Nephron (organoid): ENCODE measurements around the gene DDX52.

Experiments
- H3K27ac Mint-ChIP-seq, 3 experiments: 2 replicates each; pipeline ENCODE4 v1.8.0; 2020; ENCODE audit warnings: mixed read lengths in 3 of 3, mild to moderate bottlenecking in 2 of 3, moderate library complexity in 1 of 3
- H3K27me3 Mint-ChIP-seq: 2 replicates; pipeline ENCODE4 v1.8.0; 2021; ENCODE audit warnings: low read depth, mild to moderate bottlenecking, moderate library complexity, mixed read lengths
- H3K36me3 Mint-ChIP-seq: 2 replicates; pipeline ENCODE4 v1.8.0; 2020; ENCODE audit warnings: low read depth, mixed read lengths
- H3K4me1 Mint-ChIP-seq: 2 replicates; pipeline ENCODE4 v1.8.0; 2020; ENCODE audit warnings: mixed read lengths
- H3K4me3 Mint-ChIP-seq, 3 experiments: 2 replicates each; pipeline ENCODE4 v1.8.0; 2020; ENCODE audit warnings: mild to moderate bottlenecking in 3 of 3, mixed read lengths in 3 of 3, moderate library complexity in 2 of 3
- H3K9me3 Mint-ChIP-seq: 2 replicates; pipeline ENCODE4 v1.8.0; 2020; ENCODE audit warnings: mixed read lengths
- CTCF ChIP-seq, 3 experiments: fragments of 200-600 bp; sonication (generic); IDR thresholded peaks; one replicate each; pipeline ENCODE4 v1.5.0; 2021; ENCODE audit warnings: antibody characterized with exemption in 3 of 3; ENCODE audit not compliant: unreplicated experiment in 3 of 3

The DDX52 gene

DNA sequence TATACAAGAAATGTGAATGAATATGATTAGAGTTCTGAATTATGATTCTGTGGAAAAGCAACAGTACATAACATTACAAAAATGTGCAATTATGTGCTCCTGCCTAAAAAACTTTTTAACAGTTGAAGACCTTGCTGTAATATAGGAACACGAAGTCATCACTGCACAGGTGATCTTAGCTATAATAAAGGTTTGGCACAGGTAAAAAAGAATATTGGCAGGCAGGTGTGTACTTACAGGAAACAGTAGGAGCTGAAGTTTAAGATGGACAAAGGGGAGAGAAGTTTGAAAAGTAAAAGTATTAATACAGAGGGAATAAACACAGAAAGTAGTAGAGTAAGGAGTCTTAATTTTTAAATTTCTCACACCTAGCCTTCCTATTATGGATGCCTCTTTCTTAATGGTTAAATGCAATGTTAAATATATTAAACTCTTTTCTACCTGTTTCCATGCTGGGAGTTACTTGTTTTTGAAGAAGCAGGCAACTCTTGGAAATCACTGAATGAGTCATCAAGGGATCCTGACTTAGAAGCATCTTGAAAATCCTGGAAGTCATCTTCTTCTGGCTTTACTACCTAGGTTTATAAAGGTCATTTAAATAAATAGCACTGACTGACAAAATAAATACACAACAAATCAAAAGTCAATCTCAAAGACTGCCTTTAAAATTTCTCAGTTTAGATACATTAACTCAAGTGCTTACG lies 74.7 kb downstream of the DDX52 start:
- no peaks in the 10 kb centered on the region for H3K4me1 Mint-ChIP-seq
- peaks cover 72% of the 10 kb centered on the region for H3K36me3 Mint-ChIP-seq
- peaks cover 3% of the 10 kb centered on the region for H3K9me3 Mint-ChIP-seq
- H3K4me3 Mint-ChIP-seq, result no peak overlapping the region
- no peaks in the 10 kb centered on the region for H3K27me3 Mint-ChIP-seq
- no peak for TF ChIP-seq CTCF (IDR thresholded peaks at IDR 0.05; ENCODE audit: unreplicated experiment in 3 of 3)
- no peak overlapping the region for H3K27ac Mint-ChIP-seq

- no peaks in the 10 kb centered on the region for H3K27me3 Mint-ChIP-seq
- H3K36me3 Mint-ChIP-seq, result peaks cover 64% of the 10 kb centered on the region
- no peaks in the 10 kb centered on the region for H3K4me1 Mint-ChIP-seq
- no peak overlapping the region for H3K27ac Mint-ChIP-seq
- no peak overlapping the region for H3K4me3 Mint-ChIP-seq
- no peaks in the 10 kb centered on the region for H3K9me3 Mint-ChIP-seq
- TF ChIP-seq CTCF (IDR thresholded peaks at IDR 0.05; ENCODE audit: unreplicated experiment in 3 of 3), result no peak
Measured at GRCh38 chr17:37567538-37567937, 75.7 kb downstream of the DDX52 start.

DNA sequence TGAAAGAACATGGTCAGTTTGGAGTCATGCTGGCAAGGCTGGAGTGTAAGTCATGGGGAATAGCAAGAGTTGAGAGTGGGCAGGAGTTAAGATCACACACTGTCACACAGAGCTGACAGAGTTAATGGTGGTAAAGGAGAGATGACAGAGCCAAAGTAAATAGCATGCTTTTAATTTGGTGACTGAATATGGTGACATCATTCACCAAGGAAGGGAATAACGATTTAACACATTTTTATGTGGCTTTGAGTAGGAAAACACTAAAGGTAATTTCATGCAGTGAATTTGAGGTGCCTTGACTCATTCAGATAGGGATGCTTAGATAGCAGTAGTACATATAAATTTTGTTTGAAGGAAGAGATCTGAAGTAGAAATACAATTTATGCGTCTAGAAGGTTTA lies 76.1 kb downstream of the DDX52 start:
- Mint-ChIP-seq H3K4me1 (no peaks in the 10 kb centered on the region), H3K9me3 (no peaks in the 10 kb centered on the region), H3K4me3 (no peak overlapping the region), H3K27ac (no peak overlapping the region), H3K27me3 (no peaks in the 10 kb centered on the region), H3K36me3 (peaks cover 64% of the 10 kb centered on the region)
- no peak for TF ChIP-seq CTCF (IDR thresholded peaks at IDR 0.05; ENCODE audit: unreplicated experiment in 3 of 3)

DNA sequence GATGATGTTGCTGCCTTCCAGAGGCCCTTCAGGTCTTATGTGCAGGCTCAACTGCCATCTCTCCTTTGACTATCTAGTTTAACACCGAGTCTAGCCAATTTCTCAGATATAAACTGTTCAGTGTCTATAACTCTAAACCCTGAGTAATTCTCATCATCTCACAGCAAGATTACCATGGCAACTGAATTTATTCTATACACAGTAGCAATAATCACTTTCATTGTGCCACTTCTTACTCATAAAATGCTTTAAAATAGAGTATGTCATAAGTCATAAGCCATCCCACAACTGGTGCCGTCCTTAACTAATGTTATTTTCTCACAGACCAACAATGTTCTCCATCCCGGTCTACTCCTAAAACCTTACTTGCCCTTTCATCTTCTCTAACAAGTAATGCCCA lies 79.0 kb downstream of the DDX52 start:
- Mint-ChIP-seq H3K27me3 (no peaks in the 10 kb centered on the region), H3K4me3 (no peak overlapping the region), H3K27ac (no peak overlapping the region), H3K4me1 (no peaks in the 10 kb centered on the region), H3K36me3 (peaks cover 71% of the 10 kb centered on the region), H3K9me3 (no peaks in the 10 kb centered on the region)
- no peak for TF ChIP-seq CTCF (IDR thresholded peaks at IDR 0.05; ENCODE audit: unreplicated experiment in 3 of 3)

- TF ChIP-seq CTCF (IDR thresholded peaks at IDR 0.05; ENCODE audit: unreplicated experiment in 3 of 3), result no peak
- Mint-ChIP-seq H3K36me3 (peaks cover 69% of the 10 kb centered on the region), H3K4me3 (no peak overlapping the region), H3K27ac (no peak overlapping the region), H3K9me3 (no peaks in the 10 kb centered on the region), H3K4me1 (no peaks in the 10 kb centered on the region), H3K27me3 (no peaks in the 10 kb centered on the region)
Measured at GRCh38 chr17:37562016-37562745, 81.1 kb downstream of the DDX52 start.
